HG03095 (cell line): ENCODE results near the gene SLC27A3.

ENCODE experiments used
- ATAC-seq: cut with Tn5 transposase; IDR thresholded peaks from one replicate; pipeline ENCODE4 v1.9.1; 2021; ENCODE audit warnings: moderate library complexity; ENCODE audit not compliant: unreplicated experiment

SLC27A3 gene

GRCh38 chr1:153796786-153797659 is 21.8 kb downstream of the SLC27A3 start:
- no peak for ATAC-seq

GRCh38 chr1:153798468-153798780 is 23.2 kb downstream of the SLC27A3 start:
- ATAC-seq = no peak

GRCh38 chr1:153799016-153799415 is 23.8 kb downstream of the SLC27A3 start:
- no peak for ATAC-seq

- ATAC-seq = no peak
Observed at GRCh38 chr1:153799566-153800465, 24.6 kb downstream of the SLC27A3 start.

- ATAC-seq = no peak
Observed at GRCh38 chr1:153800516-153800915, 25.3 kb downstream of the SLC27A3 start.

DNA sequence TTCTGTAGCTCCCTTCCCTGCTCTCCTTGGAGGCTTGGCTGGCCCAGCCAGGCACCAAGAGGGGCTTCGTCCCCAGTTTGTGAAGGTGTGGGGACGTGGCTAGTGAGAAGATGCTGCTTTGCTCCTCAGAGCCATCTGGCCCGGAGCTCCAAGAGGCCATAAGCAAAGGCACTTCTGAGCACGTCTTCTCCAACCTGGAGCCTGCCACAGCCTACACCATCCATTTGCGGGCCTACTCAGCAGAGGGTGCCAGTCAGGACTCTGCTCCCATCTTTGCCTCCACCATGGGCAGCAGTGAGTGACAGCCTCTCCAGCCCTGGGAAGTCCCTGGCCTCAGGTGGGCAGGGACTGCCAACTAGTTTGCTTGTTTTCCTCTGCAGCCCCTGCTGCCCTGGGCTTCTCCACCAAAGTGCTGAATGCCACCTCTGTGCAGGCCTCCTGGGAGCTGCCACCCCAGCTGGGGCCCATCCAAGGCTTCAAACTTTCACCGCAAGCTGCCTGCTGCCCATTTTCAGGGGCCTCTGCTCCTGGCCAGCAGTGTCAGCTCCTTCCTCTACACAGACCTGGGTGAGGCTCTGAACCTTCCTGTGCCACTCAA is 25.9 kb downstream of the SLC27A3 start:
- no peak for ATAC-seq

DNA sequence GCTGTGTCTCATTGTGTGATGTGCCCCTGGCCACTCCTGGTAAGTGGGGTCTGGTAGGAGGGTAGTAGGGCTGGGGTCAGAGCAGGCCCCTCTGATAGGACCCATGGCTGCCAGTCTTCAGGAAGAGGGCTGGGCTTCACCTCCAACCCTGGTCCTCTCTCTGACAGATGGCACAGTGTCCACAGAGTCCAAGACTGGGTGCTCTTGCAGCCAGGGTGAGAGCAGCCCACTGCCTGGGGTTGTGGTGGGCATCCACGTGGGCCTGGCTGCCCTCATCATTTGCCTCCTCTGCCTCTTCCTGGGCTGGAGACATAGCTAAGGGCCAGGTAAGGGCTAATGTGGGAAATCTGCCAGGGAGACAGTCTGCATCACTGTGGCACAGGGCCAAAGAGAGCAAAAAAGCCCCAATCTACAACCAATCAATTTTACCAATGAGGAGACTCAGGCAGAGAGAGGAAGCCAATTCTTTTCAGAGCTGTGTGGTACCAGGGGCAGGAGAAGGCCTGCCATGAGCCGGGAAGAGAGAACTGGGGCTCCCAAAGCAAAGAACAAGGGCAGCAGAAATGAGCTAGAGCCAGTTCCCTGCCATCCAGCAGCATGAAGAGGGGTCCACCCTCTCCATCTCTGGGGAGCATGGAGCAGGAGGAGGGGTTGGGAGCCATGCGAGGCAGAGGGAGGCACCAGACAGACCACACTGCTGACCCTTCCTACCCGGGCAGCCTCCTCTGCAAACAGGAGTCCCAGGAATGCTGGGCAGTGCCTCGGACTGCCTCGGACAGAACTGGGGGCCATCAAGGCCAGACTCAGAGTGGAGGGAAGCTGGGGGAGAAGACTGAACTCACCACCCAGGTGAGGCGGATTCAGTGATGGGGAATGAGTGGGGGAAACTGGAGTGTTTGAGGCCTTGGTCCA is 26.8 kb downstream of the SLC27A3 start:
- ATAC-seq = no peak

DNA sequence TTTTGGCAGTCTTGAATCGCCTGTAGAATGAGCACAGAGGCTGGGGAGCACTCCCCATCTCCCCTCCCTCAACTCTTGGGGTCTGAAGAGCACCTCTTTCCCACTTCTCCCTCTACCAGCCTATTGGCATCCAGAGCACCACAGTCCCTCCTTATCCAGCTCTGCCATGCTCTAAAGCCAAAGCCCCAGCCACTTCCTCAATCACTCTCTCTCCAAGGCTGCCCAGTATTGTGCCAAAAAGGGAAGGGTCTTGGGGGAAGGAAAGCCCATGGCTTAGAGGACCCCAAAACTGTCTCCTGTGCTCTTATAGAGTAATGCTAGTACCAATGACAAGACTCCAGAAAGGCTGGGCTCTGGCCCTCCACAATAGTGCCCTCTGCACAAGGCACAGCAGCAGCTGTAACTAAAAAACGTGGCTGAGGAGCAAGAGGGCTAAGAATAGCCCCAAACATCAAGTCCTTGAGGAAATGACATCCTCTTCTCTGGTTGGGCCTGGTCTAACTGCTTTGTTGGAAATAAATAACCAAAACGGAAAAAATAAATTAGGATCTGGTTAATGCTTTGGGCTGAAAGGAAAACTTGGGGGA is 28.4 kb downstream of the SLC27A3 start:
- ATAC-seq = no peak

DNA sequence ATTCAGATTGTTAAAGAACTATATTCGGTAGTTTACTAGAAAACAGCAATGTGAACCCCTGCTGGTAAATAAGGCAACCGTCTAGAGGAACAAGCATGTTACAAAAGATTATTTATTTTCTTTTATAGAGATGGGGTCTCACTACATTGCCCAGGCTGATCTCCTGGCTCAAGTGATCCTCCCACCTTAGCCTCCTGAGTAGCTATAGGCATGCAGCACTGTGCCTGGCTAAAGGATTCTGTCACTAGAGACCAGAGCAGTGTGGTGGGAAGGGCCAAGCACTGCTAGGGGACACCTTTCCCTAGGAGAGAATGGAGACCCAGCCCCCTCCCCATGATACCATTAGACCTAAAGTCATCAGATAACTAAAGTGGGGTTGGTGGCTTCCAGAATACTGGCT is 28.9 kb downstream of the SLC27A3 start:
- no peak for ATAC-seq

GRCh38 chr1:153805042-153805745 is 30.0 kb downstream of the SLC27A3 start:
- ATAC-seq = peak; percentile 85

GRCh38 chr1:153805886-153806719 is 30.9 kb downstream of the SLC27A3 start:
- ATAC-seq = peak; percentile 7

- no peak for ATAC-seq
Observed at GRCh38 chr1:153816283-153816889, 41.2 kb downstream of the SLC27A3 start.

DNA sequence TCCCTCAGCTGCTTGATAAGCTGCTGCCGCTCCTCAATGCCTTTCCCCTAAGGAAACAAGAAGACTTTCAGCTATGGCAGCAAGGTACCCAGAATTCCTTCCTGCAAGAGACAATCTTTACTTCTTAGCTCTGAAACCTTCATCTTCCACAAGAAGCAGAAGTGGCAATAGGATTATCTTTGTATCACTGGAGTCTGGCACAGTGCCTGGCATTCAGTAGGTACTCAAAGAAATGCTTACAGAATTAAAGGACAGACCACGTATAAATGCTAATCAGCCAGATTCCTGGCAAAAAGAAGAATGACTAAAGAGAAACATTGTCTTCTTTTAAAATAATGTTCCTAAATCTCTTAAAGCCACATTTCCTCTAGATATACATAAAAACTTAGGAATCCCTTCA is 43.7 kb downstream of the SLC27A3 start:
- ATAC-seq = no peak

DNA sequence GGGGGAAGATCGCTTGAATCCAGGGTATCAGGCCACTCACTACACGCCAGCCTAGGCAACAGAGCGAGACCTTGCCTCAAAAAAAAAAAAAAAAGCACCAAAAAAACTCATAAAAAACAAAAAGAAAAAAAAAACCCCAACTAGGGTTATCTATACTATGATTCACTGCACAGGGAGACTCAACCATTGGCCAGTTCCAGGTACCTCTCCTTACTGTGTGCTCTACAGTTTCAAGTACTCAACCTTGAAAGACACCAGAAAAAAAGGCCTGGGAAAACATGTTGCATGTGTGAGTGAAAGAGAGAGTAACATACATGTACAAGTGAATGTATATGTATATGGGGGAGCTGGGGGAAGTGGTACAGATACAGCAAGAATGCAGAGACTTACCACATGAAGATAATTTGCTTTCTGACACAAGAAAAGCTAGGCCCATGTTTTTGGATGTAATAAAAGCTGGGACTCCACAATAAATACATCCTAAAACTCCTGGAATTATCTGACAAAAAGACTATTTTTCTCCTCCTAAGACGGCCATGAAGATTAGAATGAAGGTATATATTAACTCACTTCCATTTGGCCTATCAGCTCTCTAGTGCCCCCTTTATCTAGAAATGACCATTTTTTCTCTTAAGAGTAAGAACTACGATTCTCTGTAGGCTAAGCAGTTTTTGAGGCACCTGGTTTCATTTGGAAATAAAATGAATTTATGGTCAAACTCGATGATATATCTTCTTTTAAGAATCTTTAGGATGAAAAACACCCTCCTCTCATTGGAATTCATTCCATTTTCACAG is 52.2 kb downstream of the SLC27A3 start:
- no peak for ATAC-seq
